HG03432 (cell line): Measurements from ENCODE around the gene CCDC148.
A peak's percentile ranks its signal among the peaks of the same experiment; 100 is the strongest.

Source experiments
- ATAC-seq: cut with Tn5 transposase; IDR thresholded peaks from one replicate; pipeline ENCODE4 v1.9.1; 2021; ENCODE audit warnings: mild to moderate bottlenecking, moderate library complexity; ENCODE audit not compliant: unreplicated experiment

Gene CCDC148

GRCh38 chr2:158456309-158457066, at the start of gene CCDC148, which contains the start of gene PKP4:
Gene CCDC148, minus strand, starts transcription at chr2:158456753. Its CDS starts 314 bp downstream, at chr2:158456439.
Gene PKP4, plus strand, starts transcription at chr2:158456952. Its CDS starts 76,233 bp downstream, at chr2:158533185.
- peak; percentile 91 for ATAC-seq

GRCh38 chr2:158505448-158505934, 48.9 kb upstream of the CCDC148 start:
- no peak for ATAC-seq

DNA sequence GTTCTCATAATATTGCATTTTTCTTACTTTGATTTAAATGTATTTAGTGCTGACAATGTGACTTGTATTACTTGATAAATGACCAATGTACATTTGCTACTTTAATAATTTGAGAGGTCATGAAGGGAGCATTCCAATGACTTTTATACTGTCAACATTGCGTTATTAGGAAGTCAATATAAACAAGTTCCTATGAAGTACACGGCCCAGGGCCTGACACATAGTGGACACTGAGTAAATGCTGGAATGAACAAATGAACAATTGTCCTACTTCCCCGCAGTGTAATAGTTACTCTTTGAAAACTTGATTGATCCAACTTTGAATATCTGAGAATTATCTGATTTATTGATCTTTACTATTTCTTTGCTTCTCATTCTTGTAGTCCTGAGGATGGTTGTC, 47.5 kb upstream of the CCDC148 start:
- no peak for ATAC-seq

GRCh38 chr2:158502974-158503373, 46.4 kb upstream of the CCDC148 start:
- no peak for ATAC-seq

DNA sequence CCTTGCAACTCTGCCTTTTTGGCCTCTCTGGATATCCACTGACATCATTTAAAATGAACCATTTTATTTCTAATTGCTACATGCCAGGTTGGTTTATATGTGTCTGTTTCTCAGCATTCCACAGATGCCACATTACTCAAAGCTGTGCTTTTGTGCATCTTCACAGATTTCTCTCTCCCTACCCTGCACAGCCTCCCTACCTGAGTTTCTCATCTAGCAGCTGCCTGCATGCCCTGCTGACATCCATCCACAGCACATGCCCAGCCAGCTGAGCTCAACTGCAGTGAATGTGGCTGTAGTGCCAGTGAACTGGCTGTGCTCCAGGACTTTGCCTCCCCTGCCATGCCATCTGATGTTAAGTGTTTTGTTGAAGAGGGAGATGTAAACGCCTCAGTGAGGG, 44.7 kb upstream of the CCDC148 start:
- no peak for ATAC-seq

DNA sequence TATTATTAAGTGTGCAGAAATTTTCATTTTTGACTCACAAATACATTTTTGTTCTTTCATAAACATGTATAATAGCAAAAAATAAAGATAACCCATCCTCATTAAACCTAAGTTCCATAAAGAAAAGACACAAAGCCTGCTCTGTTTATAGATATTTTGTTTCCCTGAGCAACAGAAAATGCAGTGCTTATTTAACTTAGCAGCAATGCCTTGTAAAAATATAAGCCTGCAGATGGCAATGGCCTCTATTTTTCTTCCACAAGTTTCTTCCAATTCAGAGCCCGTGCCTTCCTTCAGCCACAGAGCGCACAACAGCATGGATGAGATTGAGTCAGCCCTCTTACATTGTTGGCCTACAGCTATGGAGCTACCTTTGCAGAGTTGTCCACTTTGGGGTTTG, 43.8 kb upstream of the CCDC148 start:
- ATAC-seq: no peak

DNA sequence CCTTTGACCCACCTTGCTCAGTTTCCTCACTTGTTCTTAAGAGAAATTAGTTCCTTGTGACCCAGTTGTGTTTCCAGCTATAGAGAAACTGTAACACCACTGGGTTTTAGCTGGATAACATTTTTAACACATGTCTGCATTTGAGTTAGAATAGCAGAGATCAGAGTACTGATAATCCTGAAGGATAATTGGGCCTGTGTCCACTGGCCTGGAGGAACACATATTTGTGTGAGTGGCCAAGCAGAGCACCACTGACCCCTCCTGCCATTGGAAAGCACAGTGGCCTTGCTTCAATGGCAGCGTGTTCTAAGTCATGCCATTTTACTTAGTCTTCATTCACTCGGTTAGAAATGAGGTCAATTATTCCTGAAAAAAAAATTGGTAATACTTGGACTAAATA, 42.8 kb upstream of the CCDC148 start:
- no peak for ATAC-seq

- no peak for ATAC-seq
These were observed 42.2 kb upstream of the CCDC148 start for GRCh38 chr2:158498749-158499136.

GRCh38 chr2:158498043-158498748, 41.6 kb upstream of the CCDC148 start:
- no peak for ATAC-seq

DNA sequence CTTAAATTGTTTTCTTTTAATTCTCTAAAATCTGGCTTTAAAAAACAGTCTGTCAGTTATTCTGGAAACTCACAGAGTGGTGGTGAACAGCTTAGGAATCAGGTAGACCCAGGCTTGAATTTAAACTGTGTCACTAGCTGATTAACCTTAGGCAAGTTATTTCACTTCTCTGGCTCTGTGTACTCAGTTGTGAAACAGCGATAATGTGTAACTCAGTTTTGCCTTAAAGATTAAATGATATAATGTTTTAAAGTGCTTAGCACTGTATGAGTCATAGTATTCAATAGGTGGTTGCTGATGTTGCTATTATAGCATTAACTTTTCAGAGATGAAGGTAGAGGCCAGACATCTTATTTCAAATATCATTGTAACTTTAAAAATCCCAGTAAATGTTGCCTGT, 40.9 kb upstream of the CCDC148 start:
- ATAC-seq: no peak

GRCh38 chr2:158496986-158497385, 40.4 kb upstream of the CCDC148 start:
- ATAC-seq: no peak

DNA sequence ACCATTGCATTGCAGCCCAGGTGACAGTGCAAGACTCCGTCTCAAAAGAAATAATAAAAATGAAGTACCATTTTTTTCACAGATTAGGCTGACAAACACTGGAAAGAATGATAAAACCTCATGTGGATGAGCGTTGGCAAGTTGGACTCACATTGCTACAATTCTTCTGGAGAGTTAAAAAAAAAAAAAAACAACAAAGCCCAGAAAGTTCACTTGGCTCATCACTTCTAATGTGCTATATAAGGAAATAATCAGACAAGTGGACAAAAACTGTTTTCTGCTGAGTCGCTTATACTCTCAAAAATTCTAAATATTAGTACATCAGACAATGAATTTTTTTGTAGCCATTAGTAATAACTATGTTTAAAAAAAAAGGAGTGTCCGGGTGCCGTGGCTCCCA, 38.6 kb upstream of the CCDC148 start:
- no peak for ATAC-seq

DNA sequence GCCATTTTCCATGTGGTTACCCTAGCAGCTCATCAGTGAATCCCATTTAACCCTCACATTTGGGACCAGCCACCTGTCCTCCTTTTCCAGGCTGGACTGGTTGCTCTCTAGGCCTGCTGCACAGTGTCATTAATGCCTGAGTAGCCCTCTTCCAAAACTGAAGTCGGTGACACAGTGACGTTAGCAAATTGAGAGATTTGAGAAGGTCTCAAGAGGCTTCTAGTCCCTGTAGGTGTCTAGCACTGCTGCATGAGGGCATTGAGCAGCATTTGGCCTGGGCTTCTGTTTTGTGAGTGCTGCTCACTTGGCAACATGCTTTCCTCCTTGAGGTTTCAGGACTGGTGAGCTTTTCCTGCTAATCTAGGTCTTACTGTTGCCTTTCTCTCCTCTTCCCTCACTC, 36.9 kb upstream of the CCDC148 start:
- ATAC-seq: no peak

DNA sequence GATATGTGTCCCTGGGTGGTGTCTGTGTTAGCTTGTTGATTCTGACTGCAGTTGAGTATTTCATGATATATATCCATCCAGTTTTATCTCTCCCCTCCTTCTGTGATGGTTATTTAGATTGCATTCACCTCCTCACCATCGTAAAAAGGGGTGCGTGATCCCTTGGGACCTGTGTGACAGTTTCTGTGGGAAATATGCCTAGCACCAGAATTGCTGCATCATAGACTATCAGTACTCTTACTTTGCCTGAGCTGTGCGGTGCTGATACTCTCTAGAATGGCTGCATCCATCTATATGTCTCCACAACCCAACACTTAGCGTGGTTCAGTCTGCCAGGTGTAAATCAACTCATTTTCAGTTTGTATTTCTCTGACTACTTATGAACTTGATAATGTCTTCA, 34.5 kb upstream of the CCDC148 start:
- ATAC-seq: no peak

DNA sequence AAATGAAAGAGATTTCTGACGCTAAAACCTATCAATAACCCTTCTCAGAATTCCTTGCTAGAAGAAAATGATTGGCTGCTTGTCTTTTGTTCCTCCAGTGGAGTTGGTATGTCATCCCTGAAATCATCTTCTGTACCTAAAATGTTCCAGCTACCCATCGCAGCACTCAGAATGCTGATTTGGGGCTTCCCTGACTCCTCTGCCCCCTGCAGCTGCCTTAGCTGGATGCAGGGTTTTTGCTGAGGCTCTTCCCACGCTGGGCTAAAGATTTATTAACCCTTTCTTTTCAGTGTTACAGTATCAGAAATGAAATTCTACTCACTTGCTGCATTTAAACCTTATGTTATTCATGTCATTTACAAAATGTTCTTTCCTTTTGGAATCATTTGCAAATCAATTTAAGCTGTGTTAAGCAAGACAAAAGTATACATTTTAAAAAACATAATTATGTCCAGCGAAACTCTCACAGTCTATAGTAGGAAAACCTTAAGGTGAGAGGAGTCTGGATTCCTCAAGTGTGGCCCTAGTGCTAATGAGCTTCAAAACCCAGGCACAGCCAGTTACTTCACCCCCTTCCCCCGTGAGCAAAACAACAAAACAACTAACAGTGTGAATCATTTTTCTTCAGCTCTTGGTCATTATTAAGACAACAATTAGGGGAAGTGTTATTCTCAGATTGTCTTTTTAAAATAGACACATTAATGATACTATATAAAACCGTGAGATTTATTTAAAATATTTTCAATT, 33.0 kb upstream of the CCDC148 start:
- no peak for ATAC-seq

GRCh38 chr2:158488442-158489216, 32.1 kb upstream of the CCDC148 start:
- no peak for ATAC-seq

DNA sequence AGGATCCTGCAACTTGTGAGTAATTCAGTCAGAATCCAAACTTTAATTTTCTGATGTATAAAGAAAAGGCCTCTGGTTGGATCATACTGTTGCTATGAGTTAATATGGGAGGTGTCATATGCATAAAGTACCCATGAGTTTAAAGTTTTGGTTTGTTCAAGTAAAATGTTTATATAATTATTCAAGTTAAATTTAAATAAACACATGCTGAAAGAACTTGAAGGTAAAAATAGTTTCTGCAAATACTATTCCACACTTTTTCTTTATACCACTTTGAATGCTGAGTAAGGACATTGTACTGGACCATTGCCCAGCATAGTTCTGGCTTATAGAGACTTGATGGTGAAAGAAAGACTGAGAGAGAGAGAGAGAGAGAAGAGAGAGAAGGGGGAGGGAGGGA, 30.9 kb upstream of the CCDC148 start:
- ATAC-seq: no peak

DNA sequence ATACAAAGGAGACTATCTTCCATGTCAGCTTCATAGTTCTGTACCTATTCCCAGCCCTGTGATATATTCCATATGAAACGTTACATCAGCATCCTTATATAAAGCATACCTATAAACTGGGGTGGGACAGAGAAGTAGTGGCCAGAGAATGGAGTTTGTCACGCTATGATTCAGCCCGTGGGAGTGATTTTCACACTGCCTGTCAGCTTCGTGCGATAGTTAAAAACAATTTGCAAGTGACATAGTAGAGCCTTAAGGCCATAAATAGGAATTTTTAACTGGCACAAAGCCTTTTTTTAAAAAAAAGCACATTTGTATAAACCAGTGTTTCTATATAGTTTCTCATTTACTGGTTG, 30.4 kb upstream of the CCDC148 start:
- ATAC-seq: no peak

- ATAC-seq: no peak
These were observed 29.8 kb upstream of the CCDC148 start for GRCh38 chr2:158486150-158486969.
